IPS DF 19.7 (cell line): ENCODE results near the gene CAMSAP3.

Source experiments
- DNase-seq: peaks from one replicate; pipeline ENCODE4 v3.0.0-alpha.2; 2013; ENCODE audit warnings: low read depth, low spot score

The CAMSAP3 gene, protein sequence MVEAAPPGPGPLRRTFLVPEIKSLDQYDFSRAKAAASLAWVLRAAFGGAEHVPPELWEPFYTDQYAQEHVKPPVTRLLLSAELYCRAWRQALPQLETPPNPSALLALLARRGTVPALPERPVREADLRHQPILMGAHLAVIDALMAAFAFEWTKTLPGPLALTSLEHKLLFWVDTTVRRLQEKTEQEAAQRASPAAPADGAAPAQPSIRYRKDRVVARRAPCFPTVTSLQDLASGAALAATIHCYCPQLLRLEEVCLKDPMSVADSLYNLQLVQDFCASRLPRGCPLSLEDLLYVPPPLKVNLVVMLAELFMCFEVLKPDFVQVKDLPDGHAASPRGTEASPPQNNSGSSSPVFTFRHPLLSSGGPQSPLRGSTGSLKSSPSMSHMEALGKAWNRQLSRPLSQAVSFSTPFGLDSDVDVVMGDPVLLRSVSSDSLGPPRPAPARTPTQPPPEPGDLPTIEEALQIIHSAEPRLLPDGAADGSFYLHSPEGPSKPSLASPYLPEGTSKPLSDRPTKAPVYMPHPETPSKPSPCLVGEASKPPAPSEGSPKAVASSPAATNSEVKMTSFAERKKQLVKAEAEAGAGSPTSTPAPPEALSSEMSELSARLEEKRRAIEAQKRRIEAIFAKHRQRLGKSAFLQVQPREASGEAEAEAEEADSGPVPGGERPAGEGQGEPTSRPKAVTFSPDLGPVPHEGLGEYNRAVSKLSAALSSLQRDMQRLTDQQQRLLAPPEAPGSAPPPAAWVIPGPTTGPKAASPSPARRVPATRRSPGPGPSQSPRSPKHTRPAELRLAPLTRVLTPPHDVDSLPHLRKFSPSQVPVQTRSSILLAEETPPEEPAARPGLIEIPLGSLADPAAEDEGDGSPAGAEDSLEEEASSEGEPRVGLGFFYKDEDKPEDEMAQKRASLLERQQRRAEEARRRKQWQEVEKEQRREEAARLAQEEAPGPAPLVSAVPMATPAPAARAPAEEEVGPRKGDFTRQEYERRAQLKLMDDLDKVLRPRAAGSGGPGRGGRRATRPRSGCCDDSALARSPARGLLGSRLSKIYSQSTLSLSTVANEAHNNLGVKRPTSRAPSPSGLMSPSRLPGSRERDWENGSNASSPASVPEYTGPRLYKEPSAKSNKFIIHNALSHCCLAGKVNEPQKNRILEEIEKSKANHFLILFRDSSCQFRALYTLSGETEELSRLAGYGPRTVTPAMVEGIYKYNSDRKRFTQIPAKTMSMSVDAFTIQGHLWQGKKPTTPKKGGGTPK

GRCh38 chr19:7595466-7596133 is at the start of gene CAMSAP3:
CAMSAP3 (plus strand) TSS chr19:7595863; CDS start chr19:7596003, 140 bp downstream.
- no peak for DNase-seq

GRCh38 chr19:7545904-7546303 is 49.8 kb upstream of the CAMSAP3 start:
- DNase-seq, result no peak

GRCh38 chr19:7547159-7547558 is 48.5 kb upstream of the CAMSAP3 start:
- no peak for DNase-seq

DNA sequence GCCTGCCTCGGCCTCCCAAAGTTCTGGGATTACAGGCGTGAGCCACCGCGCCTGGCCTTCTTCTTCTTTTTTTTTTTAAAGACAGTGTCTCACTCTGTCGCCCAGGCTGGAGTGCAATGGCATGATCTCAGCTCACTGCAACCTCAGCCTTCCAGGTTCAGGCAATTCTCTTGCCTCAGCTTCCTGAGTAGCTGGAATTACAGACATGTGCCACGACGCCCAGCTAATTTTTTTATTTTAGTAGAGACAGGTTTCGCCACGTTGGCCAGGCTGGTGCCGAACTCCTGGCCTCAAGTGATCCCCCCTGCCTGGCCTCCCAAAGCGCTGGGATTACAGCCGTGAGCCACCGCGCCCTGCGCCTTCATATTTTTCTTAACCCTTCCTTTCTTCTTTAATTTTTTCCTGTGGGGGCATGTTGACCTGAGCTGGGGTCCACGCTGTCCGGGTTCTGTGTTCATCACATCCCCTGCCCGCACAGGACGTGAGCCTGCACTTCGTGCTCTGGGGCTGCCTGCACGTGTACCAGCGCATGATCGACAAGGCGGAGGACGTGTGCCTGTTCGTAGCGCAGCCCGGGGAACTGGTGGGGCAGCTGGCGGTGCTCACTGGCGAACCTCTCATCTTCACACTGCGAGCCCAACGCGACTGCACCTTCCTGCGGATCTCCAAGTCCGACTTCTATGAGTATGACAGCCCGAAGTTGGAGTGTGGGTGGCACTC is 46.1 kb upstream of the CAMSAP3 start:
- no peak for DNase-seq

DNA sequence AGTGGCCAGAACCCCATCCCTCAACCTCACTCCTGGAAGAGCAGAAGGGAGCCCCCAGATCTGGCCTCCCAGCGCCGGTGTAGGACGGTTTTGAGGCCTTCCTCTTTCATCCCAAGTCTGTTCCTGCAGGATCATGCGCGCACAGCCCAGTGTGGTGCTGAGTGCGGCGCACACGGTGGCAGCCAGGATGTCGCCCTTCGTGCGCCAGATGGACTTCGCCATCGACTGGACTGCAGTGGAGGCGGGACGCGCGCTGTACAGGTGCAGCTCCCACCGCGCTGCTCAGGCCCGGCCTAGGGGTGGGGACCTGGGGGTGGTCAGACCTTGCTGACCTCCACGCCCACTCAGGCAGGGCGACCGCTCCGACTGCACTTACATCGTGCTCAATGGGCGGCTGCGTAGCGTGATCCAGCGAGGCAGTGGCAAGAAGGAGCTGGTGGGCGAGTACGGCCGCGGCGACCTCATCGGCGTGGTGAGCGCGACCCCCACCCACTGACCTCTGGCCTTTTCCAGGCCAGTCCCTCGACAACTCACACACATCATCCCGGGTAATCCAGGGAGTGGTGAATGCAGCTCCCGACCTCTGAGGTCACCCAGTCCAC is 45.4 kb upstream of the CAMSAP3 start:
- DNase-seq, result no peak

DNA sequence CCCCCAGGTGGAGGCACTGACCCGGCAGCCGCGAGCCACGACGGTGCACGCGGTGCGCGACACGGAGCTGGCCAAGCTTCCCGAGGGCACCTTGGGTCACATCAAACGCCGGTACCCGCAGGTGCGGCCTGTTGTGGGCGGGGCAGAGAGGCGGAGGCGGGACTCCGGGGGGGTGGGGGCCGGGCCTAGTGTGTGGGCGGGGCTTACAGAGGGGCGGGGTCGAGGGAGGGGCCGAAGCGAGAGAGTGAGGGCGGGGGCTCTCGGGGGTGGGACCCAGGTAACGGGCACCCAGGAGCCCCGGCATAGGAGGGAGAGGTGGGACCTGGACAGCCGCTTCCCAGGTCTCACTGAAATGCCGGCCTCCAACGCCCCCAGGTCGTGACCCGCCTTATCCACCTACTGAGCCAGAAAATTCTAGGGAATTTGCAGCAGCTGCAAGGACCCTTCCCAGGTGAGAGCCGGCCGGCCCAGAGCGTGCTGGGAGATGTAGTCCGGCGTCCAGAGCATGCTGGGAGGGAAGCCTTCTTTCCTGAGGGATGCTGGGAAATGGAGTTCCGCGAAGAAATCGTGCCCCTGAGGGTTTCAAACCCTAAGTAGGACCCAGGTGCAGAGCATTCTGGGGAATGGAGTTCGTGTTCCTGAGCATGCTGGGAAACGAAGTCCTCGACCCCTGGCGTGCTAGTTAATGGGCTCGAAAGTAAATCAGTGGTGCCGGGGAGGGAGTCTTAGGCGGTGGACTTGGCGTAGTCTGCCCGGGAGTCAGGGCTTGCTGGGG is 44.5 kb upstream of the CAMSAP3 start:
- peak; percentile 98 for DNase-seq

- DNase-seq, result no peak
Observed at GRCh38 chr19:7552781-7553180, 42.9 kb upstream of the CAMSAP3 start.

DNA sequence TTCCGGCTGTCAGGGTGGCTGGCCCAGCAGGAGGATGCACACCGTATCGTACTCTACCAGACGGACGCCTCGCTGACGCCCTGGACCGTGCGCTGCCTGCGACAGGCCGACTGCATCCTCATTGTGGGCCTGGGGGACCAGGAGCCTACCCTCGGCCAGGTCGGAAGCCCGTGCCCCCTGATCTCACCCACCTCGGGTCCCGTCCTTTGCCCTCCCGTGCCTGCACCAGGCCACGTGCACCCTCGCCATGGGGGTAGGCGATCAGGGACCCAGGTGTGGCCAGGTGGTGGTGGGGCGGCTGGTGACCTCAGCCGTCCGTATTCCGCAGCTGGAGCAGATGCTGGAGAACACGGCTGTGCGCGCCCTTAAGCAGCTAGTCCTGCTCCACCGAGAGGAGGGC is 41.1 kb upstream of the CAMSAP3 start:
- DNase-seq, result no peak

DNA sequence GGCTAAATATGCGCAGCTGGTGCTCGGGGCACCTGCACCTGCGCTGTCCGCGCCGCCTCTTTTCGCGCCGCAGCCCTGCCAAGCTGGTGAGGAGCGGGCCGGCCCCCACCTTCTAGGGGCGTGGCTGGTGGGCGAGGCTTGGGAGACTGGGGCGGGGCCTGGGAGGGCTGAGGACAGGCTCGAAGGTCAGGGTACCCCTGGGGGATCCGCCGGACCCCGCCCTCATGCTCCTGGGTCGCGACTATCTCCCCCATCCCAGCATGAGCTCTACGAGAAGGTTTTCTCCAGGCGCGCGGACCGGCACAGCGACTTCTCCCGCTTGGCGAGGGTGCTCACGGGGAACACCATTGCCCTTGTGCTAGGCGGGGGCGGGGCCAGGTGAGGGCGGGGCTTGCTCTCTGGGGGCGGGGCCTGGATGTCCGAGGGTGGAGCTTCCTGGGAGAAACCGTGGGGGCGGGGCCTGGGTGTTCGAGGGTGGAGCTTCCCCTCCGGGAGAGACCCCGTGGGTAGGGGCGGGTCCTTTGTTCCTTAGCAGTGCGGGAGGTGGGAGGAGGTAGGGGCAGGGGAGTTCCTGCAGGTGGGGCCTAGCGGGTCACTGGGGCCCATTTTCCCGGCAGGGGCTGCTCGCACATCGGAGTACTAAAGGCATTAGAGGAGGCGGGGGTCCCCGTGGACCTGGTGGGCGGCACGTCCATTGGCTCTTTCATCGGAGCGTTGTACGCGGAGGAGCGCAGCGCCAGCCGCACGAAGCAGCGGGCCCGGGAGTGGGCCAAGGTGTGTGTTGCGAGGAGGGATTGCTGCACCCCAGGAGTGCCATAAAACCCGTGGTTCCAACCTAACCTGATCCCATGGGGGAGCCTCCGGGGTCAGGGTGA is 40.4 kb upstream of the CAMSAP3 start:
- no peak for DNase-seq

- DNase-seq, result no peak
Observed at GRCh38 chr19:7556696-7557315, 38.9 kb upstream of the CAMSAP3 start.

DNA sequence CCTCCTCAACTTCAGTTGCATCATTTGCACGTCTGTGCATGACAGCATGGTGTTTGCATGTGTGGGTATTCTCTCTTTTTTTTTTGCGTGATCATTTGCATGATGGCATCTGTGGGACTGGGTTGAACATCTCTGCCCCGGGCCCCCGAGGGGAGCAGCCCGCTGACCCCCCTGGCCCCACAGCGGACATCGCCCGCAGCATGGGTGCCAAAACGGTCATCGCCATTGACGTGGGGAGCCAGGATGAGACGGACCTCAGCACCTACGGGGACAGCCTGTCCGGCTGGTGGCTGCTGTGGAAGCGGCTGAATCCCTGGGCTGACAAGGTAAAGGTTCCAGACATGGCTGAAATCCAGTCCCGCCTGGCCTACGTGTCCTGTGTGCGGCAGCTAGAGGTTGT is 37.0 kb upstream of the CAMSAP3 start:
- DNase-seq, result no peak

GRCh38 chr19:7559102-7559501 is 36.6 kb upstream of the CAMSAP3 start:
- no peak for DNase-seq

DNA sequence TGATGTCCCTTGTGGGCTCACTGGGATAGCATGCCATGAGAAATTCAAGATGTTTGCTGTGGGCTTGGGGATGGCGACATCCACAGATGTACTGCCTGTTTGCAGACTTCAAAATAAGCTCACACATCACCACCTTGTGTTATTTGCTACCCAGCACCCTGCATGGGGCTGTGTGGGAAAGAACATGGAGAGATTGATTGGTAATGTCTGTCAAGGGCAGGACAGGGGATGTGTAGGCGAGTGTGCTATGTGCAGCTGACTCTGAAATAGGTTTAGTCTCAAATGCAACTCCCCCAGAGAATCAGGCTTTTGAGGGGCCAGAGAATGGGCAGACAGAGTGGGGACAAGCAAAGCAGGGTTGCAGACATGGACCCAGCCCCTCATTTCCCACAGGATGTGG is 35.4 kb upstream of the CAMSAP3 start:
- no peak for DNase-seq

DNA sequence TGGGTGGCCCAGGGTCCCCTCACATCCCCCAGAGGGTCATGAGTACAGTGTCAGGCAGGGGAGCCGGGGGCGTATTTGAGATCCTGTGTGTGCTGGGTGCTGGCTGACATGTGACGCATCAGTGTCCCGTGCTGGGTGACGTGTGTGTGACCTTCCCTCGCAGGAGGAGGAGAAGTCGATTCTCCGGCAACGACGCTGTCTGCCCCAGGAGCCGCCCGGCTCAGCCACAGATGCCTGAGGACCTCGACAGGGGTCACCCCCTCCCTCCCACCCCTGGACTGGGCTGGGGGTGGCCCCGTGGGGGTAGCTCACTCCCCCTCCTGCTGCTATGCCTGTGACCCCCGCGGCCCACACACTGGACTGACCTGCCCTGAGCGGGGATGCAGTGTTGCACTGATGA is 34.3 kb upstream of the CAMSAP3 start:
- no peak for DNase-seq

- DNase-seq, result no peak
Observed at GRCh38 chr19:7562646-7563393, 32.8 kb upstream of the CAMSAP3 start.

DNA sequence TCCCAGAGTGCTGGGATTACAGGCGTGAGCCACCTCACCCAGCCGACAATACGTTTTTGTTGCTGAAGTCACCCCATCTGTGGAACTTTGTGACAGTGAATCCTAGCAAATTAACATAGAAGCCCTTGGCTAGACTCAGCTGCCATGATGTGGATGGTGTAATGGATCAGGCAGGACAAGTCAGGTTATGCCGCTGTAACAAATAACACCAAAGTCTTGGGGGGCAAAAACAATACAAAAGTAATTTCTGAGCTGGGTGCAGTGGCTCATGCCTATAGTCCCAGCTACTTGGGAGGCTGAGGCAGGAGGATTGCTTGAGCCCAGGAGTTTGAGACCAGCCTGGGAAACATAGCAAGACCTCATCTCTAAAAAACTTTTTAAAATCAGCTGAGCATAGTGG is 30.8 kb upstream of the CAMSAP3 start:
- DNase-seq, result no peak

DNA sequence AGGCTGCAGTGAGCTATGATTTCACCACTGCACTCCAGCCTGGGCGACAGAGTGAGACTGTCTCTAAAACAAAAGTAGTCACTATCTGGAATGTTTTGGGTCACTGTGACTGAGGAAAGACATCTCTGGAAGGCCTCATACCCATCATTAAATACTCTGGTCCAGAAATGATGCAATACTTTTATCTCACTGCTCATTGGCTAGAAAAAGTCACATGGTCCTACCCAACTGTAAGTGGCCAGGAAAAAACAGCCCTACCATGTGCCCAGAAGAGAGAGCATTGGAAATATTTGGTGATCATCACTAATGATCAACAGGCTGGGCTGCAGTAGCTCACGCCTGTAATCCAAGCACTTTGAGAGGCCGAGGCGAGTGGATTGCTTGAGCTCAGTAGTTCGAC is 30.3 kb upstream of the CAMSAP3 start:
- no peak for DNase-seq
